Effector memory CD4-positive, alpha-beta T cell (primary cell): Measurements from ENCODE around the gene ZNF831.

ENCODE experiments used
- DNase-seq, 3 donors: peaks; one replicate each; pipeline ENCODE4 v3.0.0-alpha.2; 2020
- H3K27ac ChIP-seq: 2 replicates; pipeline ENCODE4 v1.7.0; 2013; ENCODE audit warnings: mild to moderate bottlenecking, low read length, moderate library complexity; ENCODE audit not compliant: insufficient read depth, poor library complexity, severe bottlenecking
- H3K27me3 ChIP-seq: replicated peaks from 2 replicates; pipeline ENCODE4 v1.7.0; 2013; ENCODE audit warnings: mild to moderate bottlenecking, low read length; ENCODE audit not compliant: insufficient read depth, control insufficient read depth, poor library complexity, severe bottlenecking
- H3K36me3 ChIP-seq: 2 replicates; pipeline ENCODE4 v1.7.0; 2013; ENCODE audit warnings: mild to moderate bottlenecking, low read length, moderate library complexity; ENCODE audit not compliant: control insufficient read depth, insufficient read depth
- H3K4me1 ChIP-seq: 2 replicates; pipeline ENCODE4 v1.7.0; 2013; ENCODE audit warnings: low read length, mild to moderate bottlenecking; ENCODE audit not compliant: control insufficient read depth, insufficient read depth, poor library complexity, severe bottlenecking
- H3K4me3 ChIP-seq: 2 replicates; pipeline ENCODE4 v1.7.0; 2013; ENCODE audit warnings: low read length, low read depth, mild to moderate bottlenecking; ENCODE audit not compliant: insufficient read depth, poor library complexity, severe bottlenecking
- H3K9me3 ChIP-seq: 2 replicates; pipeline ENCODE4 v1.7.0; 2013; ENCODE audit warnings: mild to moderate bottlenecking, low read length, moderate library complexity; ENCODE audit not compliant: control insufficient read depth

The ZNF831 gene

GRCh38 chr20:59157064-59157463 is 6.6 kb upstream of the ZNF831 start:
- H3K4me3 ChIP-seq, result no peak overlapping the region
- H3K27me3 ChIP-seq, result no peaks in the 10 kb centered on the region
- no peaks in the 10 kb centered on the region for H3K9me3 ChIP-seq
- H3K36me3 ChIP-seq, result no peaks in the 10 kb centered on the region
- H3K27ac ChIP-seq, result peak overlapping the region; percentile 98
- no peak for DNase-seq
- H3K4me1 ChIP-seq, result peaks cover 71% of the 10 kb centered on the region

- Histone ChIP-seq H3K4me1 (peaks cover 71% of the 10 kb centered on the region), H3K27me3 (no peaks in the 10 kb centered on the region), H3K27ac (peak overlapping the region; percentile 98)
Measured at GRCh38 chr20:59157531-59157930, 6.1 kb upstream of the ZNF831 start.

GRCh38 chr20:59157961-59158541 is 5.6 kb upstream of the ZNF831 start:
- H3K36me3 ChIP-seq, result no peaks in the 10 kb centered on the region
- no peak for DNase-seq
- peak overlapping the region; percentile 98 for H3K27ac ChIP-seq
- no peak overlapping the region for H3K4me3 ChIP-seq
- H3K9me3 ChIP-seq, result no peaks in the 10 kb centered on the region
- H3K4me1 ChIP-seq, result peaks cover 71% of the 10 kb centered on the region
- no peaks in the 10 kb centered on the region for H3K27me3 ChIP-seq

More at GRCh38 chr20:59157531-59157930, 6.1 kb upstream of the ZNF831 start:
- Histone ChIP-seq H3K4me3 (no peak overlapping the region), H3K9me3 (no peaks in the 10 kb centered on the region), H3K36me3 (no peaks in the 10 kb centered on the region)
- no peak for DNase-seq

- Histone ChIP-seq H3K9me3 (no peaks in the 10 kb centered on the region), H3K27me3 (no peaks in the 10 kb centered on the region), H3K4me3 (no peak overlapping the region), H3K36me3 (no peaks in the 10 kb centered on the region), H3K27ac (peak overlapping the region; percentile 98), H3K4me1 (peaks cover 70% of the 10 kb centered on the region)
- DNase-seq, result no peak
Measured at GRCh38 chr20:59158673-59159072, 4.9 kb upstream of the ZNF831 start.

- no peaks in the 10 kb centered on the region for H3K27me3 ChIP-seq
- H3K27ac ChIP-seq, result peak overlapping the region; percentile 98
- no peaks in the 10 kb centered on the region for H3K9me3 ChIP-seq
- peak overlapping the region; percentile 24 for H3K4me3 ChIP-seq
- peaks cover 66% of the 10 kb centered on the region for H3K4me1 ChIP-seq
- no peaks in the 10 kb centered on the region for H3K36me3 ChIP-seq
- DNase-seq, result no peak
Measured at GRCh38 chr20:59159091-59159490, 4.5 kb upstream of the ZNF831 start.

- DNase-seq, result peak; percentile 62 to 77 (median 70)
- Histone ChIP-seq H3K27ac (peak overlapping the region; percentile 98), H3K4me3 (peak overlapping the region; percentile 44), H3K4me1 (peaks cover 66% of the 10 kb centered on the region), H3K27me3 (no peaks in the 10 kb centered on the region), H3K9me3 (no peaks in the 10 kb centered on the region), H3K36me3 (no peaks in the 10 kb centered on the region)
Measured at GRCh38 chr20:59159493-59160376, 3.9 kb upstream of the ZNF831 start.

GRCh38 chr20:59160389-59161115 is 3.1 kb upstream of the ZNF831 start:
- Histone ChIP-seq H3K36me3 (no peaks in the 10 kb centered on the region), H3K27ac (peak overlapping the region; percentile 98), H3K9me3 (no peaks in the 10 kb centered on the region), H3K4me1 (peaks cover 69% of the 10 kb centered on the region), H3K4me3 (peak overlapping the region; percentile 44), H3K27me3 (no peaks in the 10 kb centered on the region)
- no peak for DNase-seq

- no peaks in the 10 kb centered on the region for H3K27me3 ChIP-seq
- no peak for DNase-seq
- no peak overlapping the region for H3K4me3 ChIP-seq
- peak overlapping the region; percentile 98 for H3K27ac ChIP-seq
- no peaks in the 10 kb centered on the region for H3K9me3 ChIP-seq
- no peaks in the 10 kb centered on the region for H3K36me3 ChIP-seq
- H3K4me1 ChIP-seq, result peaks cover 72% of the 10 kb centered on the region
Measured at GRCh38 chr20:59161721-59162120, 1.9 kb upstream of the ZNF831 start.

- peak overlapping the region; percentile 98 for H3K27ac ChIP-seq
- H3K4me1 ChIP-seq, result peaks cover 55% of the 10 kb centered on the region
- no peaks in the 10 kb centered on the region for H3K9me3 ChIP-seq
- H3K4me3 ChIP-seq, result peak overlapping the region; percentile 42
- no peaks in the 10 kb centered on the region for H3K27me3 ChIP-seq
- no peaks in the 10 kb centered on the region for H3K36me3 ChIP-seq
- no peak for DNase-seq
Measured at GRCh38 chr20:59164686-59165391, 1.2 kb downstream of the ZNF831 start.
